Measurements from ENCODE around the gene NYAP1.

The NYAP1 gene

DNA sequence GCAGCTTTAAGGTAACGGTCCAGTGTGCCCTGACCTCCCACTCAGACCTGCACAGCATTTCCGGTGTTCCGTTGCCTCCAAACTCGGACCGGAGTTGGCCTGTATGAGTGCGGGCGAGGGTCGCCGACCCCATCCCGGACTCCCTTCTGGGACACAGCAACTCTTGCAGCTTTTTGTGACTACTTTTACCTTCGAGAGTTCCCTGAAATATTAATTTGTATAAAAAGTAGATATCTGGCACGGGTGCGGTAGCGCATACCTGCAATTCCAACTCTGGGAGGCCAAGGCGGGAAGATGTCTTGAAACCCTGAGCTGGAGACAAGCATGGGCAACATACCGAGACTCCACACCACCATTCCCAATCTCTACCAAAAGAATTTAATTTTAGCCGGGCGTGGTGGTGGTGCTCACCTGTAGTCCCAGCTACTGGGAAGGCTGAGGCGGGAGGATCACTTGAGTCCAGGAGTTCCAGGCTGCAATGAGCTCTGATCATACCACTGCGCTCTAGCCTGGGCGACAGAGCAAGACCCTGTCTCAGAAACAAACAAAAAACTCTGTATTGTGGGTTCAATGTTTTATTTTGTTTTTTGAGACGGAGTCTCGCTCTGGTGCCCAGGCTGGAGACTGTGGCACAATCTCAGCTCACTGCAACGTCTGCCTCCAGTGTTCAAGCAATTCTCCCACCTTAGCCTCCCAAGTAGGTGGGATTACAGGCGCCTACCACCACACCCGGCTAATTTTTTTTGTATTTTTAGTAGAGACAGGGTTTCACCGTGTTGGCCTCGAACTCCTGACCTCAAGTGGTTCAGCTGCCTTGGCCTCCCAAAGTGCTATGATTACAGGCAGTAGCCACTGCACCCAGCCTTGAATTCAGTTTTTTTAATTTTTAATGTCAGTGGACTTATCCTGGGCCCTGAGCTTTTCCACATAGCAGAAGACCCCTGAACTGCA, 46.3 kb upstream of the NYAP1 start:
- no peak overlapping the region for H3K4me3 ChIP-seq (ENCODE audit: low read depth, low read length)
- H3K9me3 ChIP-seq (ENCODE audit: control insufficient read depth, insufficient read depth, low read depth, low read length), result no peaks in the 10 kb centered on the region
- no peaks in the 10 kb centered on the region; the same call in 1 of the 2 replicates for H3K4me1 ChIP-seq (ENCODE audit: control insufficient read depth, insufficient read depth, low read length)
- TF ChIP-seq, protein P1, sequence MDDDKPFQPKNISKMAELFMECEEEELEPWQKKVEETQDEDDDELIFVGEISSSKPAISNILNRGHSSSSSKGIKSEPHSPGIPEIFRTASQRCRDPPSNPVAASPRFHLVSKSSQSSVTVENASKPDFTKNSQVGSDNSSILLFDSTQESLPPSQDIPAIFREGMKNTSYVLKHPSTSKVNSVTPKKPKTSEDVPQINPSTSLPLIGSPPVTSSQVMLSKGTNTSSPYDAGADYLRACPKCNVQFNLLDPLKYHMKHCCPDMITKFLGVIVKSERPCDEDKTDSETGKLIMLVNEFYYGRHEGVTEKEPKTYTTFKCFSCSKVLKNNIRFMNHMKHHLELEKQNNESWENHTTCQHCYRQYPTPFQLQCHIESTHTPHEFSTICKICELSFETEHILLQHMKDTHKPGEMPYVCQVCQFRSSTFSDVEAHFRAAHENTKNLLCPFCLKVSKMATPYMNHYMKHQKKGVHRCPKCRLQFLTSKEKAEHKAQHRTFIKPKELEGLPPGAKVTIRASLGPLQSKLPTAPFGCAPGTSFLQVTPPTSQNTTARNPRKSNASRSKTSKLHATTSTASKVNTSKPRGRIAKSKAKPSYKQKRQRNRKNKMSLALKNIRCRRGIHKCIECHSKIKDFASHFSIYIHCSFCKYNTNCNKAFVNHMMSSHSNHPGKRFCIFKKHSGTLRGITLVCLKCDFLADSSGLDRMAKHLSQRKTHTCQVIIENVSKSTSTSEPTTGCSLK (tag by site-specific recombination; IDR thresholded peaks at IDR 0.05), result no peak
- TF ChIP-seq GLI4 (tag by site-specific recombination; IDR thresholded peaks at IDR 0.05) (no peak), ZNF132 (tag by site-specific recombination; IDR thresholded peaks at IDR 0.05; ENCODE audit: borderline replicate concordance) (no peak), ZNF16 (tag by site-specific recombination; IDR thresholded peaks at IDR 0.05; ENCODE audit: low read depth) (no peak), ZNF211 (tag by site-specific recombination; IDR thresholded peaks at IDR 0.05; ENCODE audit: low read depth) (no peak), HOXA7 (CRISPR knock-in tag; IDR thresholded peaks at IDR 0.05; ENCODE audit: borderline replicate concordance) (no peak), ZNF341 (tag by site-specific recombination; IDR thresholded peaks at IDR 0.05; ENCODE audit: low read depth) (no peak), GLIS2 (tag by site-specific recombination; IDR thresholded peaks at IDR 0.05) (no peak), FEZF1 (tag by site-specific recombination; IDR thresholded peaks at IDR 0.05) (no peak), ZNF654 (tag by site-specific recombination; IDR thresholded peaks at IDR 0.05; ENCODE audit: low read depth) (no peak), SP2 (tag by site-specific recombination; IDR thresholded peaks at IDR 0.05) (no peak), ZNF423 (tag by site-specific recombination; IDR thresholded peaks at IDR 0.05) (no peak)
- TF ChIP-seq, protein P2, sequence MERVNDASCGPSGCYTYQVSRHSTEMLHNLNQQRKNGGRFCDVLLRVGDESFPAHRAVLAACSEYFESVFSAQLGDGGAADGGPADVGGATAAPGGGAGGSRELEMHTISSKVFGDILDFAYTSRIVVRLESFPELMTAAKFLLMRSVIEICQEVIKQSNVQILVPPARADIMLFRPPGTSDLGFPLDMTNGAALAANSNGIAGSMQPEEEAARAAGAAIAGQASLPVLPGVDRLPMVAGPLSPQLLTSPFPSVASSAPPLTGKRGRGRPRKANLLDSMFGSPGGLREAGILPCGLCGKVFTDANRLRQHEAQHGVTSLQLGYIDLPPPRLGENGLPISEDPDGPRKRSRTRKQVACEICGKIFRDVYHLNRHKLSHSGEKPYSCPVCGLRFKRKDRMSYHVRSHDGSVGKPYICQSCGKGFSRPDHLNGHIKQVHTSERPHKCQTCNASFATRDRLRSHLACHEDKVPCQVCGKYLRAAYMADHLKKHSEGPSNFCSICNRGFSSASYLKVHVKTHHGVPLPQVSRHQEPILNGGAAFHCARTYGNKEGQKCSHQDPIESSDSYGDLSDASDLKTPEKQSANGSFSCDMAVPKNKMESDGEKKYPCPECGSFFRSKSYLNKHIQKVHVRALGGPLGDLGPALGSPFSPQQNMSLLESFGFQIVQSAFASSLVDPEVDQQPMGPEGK (tag by site-specific recombination; IDR thresholded peaks at IDR 0.05), result no peak
- TF ChIP-seq, protein P3, sequence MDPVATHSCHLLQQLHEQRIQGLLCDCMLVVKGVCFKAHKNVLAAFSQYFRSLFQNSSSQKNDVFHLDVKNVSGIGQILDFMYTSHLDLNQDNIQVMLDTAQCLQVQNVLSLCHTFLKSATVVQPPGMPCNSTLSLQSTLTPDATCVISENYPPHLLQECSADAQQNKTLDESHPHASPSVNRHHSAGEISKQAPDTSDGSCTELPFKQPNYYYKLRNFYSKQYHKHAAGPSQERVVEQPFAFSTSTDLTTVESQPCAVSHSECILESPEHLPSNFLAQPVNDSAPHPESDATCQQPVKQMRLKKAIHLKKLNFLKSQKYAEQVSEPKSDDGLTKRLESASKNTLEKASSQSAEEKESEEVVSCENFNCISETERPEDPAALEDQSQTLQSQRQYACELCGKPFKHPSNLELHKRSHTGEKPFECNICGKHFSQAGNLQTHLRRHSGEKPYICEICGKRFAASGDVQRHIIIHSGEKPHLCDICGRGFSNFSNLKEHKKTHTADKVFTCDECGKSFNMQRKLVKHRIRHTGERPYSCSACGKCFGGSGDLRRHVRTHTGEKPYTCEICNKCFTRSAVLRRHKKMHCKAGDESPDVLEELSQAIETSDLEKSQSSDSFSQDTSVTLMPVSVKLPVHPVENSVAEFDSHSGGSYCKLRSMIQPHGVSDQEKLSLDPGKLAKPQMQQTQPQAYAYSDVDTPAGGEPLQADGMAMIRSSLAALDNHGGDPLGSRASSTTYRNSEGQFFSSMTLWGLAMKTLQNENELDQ (tag by site-specific recombination; IDR thresholded peaks at IDR 0.05; ENCODE audit: low read depth), result no peak
- TF ChIP-seq, protein P4, sequence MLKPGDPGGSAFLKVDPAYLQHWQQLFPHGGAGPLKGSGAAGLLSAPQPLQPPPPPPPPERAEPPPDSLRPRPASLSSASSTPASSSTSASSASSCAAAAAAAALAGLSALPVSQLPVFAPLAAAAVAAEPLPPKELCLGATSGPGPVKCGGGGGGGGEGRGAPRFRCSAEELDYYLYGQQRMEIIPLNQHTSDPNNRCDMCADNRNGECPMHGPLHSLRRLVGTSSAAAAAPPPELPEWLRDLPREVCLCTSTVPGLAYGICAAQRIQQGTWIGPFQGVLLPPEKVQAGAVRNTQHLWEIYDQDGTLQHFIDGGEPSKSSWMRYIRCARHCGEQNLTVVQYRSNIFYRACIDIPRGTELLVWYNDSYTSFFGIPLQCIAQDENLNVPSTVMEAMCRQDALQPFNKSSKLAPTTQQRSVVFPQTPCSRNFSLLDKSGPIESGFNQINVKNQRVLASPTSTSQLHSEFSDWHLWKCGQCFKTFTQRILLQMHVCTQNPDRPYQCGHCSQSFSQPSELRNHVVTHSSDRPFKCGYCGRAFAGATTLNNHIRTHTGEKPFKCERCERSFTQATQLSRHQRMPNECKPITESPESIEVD (tag by site-specific recombination; IDR thresholded peaks at IDR 0.05), result no peak
- TF ChIP-seq, protein P5, sequence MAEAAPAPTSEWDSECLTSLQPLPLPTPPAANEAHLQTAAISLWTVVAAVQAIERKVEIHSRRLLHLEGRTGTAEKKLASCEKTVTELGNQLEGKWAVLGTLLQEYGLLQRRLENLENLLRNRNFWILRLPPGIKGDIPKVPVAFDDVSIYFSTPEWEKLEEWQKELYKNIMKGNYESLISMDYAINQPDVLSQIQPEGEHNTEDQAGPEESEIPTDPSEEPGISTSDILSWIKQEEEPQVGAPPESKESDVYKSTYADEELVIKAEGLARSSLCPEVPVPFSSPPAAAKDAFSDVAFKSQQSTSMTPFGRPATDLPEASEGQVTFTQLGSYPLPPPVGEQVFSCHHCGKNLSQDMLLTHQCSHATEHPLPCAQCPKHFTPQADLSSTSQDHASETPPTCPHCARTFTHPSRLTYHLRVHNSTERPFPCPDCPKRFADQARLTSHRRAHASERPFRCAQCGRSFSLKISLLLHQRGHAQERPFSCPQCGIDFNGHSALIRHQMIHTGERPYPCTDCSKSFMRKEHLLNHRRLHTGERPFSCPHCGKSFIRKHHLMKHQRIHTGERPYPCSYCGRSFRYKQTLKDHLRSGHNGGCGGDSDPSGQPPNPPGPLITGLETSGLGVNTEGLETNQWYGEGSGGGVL (tag by site-specific recombination; IDR thresholded peaks at IDR 0.05), result no peak
- TF ChIP-seq, protein P6, sequence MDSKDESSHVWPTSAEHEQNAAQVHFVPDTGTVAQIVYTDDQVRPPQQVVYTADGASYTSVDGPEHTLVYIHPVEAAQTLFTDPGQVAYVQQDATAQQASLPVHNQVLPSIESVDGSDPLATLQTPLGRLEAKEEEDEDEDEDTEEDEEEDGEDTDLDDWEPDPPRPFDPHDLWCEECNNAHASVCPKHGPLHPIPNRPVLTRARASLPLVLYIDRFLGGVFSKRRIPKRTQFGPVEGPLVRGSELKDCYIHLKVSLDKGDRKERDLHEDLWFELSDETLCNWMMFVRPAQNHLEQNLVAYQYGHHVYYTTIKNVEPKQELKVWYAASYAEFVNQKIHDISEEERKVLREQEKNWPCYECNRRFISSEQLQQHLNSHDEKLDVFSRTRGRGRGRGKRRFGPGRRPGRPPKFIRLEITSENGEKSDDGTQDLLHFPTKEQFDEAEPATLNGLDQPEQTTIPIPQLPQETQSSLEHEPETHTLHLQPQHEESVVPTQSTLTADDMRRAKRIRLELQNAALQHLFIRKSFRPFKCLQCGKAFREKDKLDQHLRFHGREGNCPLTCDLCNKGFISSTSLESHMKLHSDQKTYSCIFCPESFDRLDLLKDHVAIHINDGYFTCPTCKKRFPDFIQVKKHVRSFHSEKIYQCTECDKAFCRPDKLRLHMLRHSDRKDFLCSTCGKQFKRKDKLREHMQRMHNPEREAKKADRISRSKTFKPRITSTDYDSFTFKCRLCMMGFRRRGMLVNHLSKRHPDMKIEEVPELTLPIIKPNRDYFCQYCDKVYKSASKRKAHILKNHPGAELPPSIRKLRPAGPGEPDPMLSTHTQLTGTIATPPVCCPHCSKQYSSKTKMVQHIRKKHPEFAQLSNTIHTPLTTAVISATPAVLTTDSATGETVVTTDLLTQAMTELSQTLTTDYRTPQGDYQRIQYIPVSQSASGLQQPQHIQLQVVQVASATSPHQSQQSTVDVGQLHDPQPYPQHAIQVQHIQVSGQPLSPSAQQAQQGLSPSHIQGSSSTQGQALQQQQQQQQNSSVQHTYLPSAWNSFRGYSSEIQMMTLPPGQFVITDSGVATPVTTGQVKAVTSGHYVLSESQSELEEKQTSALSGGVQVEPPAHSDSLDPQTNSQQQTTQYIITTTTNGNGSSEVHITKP (tag by site-specific recombination; IDR thresholded peaks at IDR 0.05), result no peak
- TF ChIP-seq, protein P7, sequence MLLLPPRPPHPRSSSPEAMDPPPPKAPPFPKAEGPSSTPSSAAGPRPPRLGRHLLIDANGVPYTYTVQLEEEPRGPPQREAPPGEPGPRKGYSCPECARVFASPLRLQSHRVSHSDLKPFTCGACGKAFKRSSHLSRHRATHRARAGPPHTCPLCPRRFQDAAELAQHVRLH (tag by site-specific recombination; IDR thresholded peaks at IDR 0.05), result no peak
- H3K27ac ChIP-seq (ENCODE audit: extremely low read depth, low read depth, low read length), result no peak overlapping the region
- ChIA-PET POLR2A (interaction anchor here (0.5 to 2.5 kb wide), 19 partner anchors 8 to 452 kb away, joined by 3 to 36 read pairs (median 4); partner anchors contain the start of genes AGFG2, FBXO24, LRCH4 and MEPCE), CTCF (interaction anchor here (0.6 to 2.0 kb wide), 3 partner anchors 13 to 443 kb away, joined by 3 to 10 read pairs (median 4); no protein-coding TSS in a partner anchor)
- H3K36me3 ChIP-seq (ENCODE audit: control insufficient read depth in 2 of 2, insufficient read depth in 1 of 2, low read length in 2 of 2), result peaks cover 4 to 28% of the 10 kb centered on the region in 2 experiments; a peak in 2 of 3 replicates
